ENCODE results near the gene RAB30. TPM values are rescaled to one million over a fixed set of nuclear protein-coding genes. Genes with fewer than 3 reads are reported as not detected.

Gene RAB30
- total and polyA plus RNA-seq, 2 donors = 4.5 to 7.5 TPM

DNA sequence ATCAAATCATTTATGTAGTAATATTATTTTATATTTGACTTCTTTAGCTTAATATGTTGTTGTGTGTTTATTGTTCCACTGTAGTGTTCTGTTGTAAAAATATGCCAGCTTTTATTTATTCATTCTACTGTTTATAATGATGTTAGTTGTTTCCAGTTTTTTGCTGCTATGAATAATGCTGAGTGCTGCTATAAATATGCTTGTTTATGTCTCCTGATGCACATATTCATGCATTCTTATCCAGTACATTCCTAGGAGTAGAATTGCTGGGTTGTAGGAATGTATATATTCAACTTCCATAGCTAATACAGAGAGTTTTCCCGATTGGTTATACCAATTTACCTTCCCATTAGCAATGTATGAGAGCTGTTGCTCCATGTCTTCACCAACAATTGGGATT is 33.5 kb upstream of the RAB30 start:
- no peaks in the 10 kb centered on the region for H3K36me3 ChIP-seq (ENCODE audit: control insufficient read depth in 2 of 2, insufficient read depth in 2 of 2, low read length in 1 of 2)
- no peaks in the 10 kb centered on the region for H3K4me1 ChIP-seq (ENCODE audit: control insufficient read depth in 2 of 2, insufficient read depth in 2 of 2, low read length in 2 of 2)
- H3K4me3 ChIP-seq (ENCODE audit: low read length in 2 of 2) = no peak overlapping the region
- H3K9me3 ChIP-seq (ENCODE audit: control insufficient read depth in 2 of 2, insufficient read depth in 1 of 2, low read length in 1 of 2) = no peaks in the 10 kb centered on the region
- no peak overlapping the region for H3K27ac ChIP-seq (ENCODE audit: low read depth in 1 of 2, low read length in 1 of 2)
- DNase-seq (ENCODE audit: low read depth in 6 of 9, low spot score in 9 of 9) = no peak
- WGBS = 97% methylated on average over 1 of the region's 1 CpG
- no peaks in the 10 kb centered on the region for H3K27me3 ChIP-seq (ENCODE audit: control insufficient read depth in 2 of 2, insufficient read depth in 1 of 2, low read length in 1 of 2)

DNA sequence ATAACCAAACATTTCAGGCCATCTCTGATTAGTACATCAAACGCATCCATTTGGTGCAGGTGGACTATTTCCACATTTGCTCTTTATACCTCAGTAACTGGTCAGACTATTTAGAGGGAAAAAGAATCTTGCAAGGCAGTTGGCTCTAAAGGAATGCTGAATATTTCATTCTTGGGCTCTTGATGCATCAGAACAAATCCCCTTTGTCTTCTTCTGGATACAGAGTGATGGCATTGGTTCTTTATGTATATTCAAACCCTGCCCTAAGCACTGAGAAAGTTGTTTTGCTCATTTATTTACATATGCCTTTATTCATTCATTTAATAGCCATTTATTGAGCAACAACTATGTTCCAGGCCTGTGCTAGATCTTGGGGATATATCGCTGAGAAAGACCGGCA is 31.1 kb upstream of the RAB30 start:
- DNase-seq (ENCODE audit: low read depth in 6 of 9, low spot score in 9 of 9) = no peak
- no peaks in the 10 kb centered on the region for H3K9me3 ChIP-seq (ENCODE audit: control insufficient read depth in 2 of 2, insufficient read depth in 1 of 2, low read length in 1 of 2)
- H3K4me1 ChIP-seq (ENCODE audit: control insufficient read depth in 2 of 2, insufficient read depth in 2 of 2, low read length in 2 of 2) = no peaks in the 10 kb centered on the region
- WGBS = 98% methylated on average over 3 of the region's 3 CpGs
- H3K36me3 ChIP-seq (ENCODE audit: control insufficient read depth in 2 of 2, insufficient read depth in 2 of 2, low read length in 1 of 2) = no peaks in the 10 kb centered on the region
- no peak overlapping the region for H3K27ac ChIP-seq (ENCODE audit: low read depth in 1 of 2, low read length in 1 of 2)
- no peak overlapping the region for H3K4me3 ChIP-seq (ENCODE audit: low read length in 2 of 2)
- no peaks in the 10 kb centered on the region for H3K27me3 ChIP-seq (ENCODE audit: control insufficient read depth in 2 of 2, insufficient read depth in 1 of 2, low read length in 1 of 2)

DNA sequence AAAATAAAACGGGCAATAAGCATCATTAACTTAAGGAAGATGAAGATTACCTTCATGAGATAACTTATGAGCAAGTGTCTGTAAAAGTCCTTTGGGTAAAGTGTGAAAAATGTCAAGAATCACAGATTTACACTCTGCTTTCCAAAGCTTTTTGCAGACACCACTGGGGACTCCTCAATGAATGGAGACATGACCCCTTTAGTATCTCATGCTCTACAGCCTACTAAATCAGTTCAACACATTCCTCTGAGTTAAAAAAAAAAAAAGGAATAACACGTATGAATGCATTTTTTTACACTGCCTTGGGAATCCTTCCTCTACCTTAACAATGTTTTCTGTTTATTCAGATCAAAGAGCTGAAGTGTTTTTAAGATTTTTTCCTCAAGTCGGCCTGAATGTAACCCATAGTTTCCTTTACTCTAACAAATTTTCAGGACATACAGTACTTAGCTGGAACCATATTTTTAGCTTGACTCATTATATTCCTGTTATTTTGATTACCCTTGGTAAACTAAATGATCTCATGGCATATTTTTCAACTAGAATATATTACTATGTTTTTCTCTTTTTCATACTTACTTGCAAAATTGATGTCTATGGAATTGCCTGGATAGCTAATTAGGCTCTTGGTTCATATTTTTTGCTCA is 25.9 kb upstream of the RAB30 start:
- no peaks in the 10 kb centered on the region for H3K4me1 ChIP-seq (ENCODE audit: control insufficient read depth in 2 of 2, insufficient read depth in 2 of 2, low read length in 2 of 2)
- no peak overlapping the region for H3K4me3 ChIP-seq (ENCODE audit: low read length in 2 of 2)
- 96% methylated on average over 3 of the region's 3 CpGs for WGBS
- no peaks in the 10 kb centered on the region for H3K36me3 ChIP-seq (ENCODE audit: control insufficient read depth in 2 of 2, insufficient read depth in 2 of 2, low read length in 1 of 2)
- DNase-seq (ENCODE audit: low read depth in 6 of 9, low spot score in 9 of 9) = no peak
- no peak overlapping the region for H3K27ac ChIP-seq (ENCODE audit: low read depth in 1 of 2, low read length in 1 of 2)
- no peaks in the 10 kb centered on the region for H3K9me3 ChIP-seq (ENCODE audit: control insufficient read depth in 2 of 2, insufficient read depth in 1 of 2, low read length in 1 of 2)
- no peaks in the 10 kb centered on the region for H3K27me3 ChIP-seq (ENCODE audit: control insufficient read depth in 2 of 2, insufficient read depth in 1 of 2, low read length in 1 of 2)

DNA sequence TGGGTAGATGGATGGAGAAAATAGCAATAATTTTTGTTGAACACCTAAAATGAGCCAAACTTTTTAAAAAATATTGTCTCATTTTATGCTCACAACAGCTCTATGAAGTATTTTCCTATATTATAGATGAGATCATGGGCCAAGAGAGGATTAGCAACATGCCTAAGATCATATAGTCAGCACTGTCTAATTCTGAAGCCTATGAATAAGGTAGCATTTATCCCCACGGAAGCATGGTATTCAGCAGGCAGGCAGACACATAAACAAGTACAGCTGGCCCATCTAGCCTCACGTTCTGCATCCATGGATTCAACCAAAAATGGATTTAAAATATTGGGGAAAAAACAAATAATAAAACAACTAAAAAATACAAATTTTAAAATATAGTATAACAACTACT is 21.9 kb upstream of the RAB30 start:
- H3K4me1 ChIP-seq (ENCODE audit: control insufficient read depth in 2 of 2, insufficient read depth in 2 of 2, low read length in 2 of 2) = no peaks in the 10 kb centered on the region
- DNase-seq (ENCODE audit: low read depth in 6 of 9, low spot score in 9 of 9) = no peak
- no peaks in the 10 kb centered on the region for H3K9me3 ChIP-seq (ENCODE audit: control insufficient read depth in 2 of 2, insufficient read depth in 1 of 2, low read length in 1 of 2)
- no peaks in the 10 kb centered on the region for H3K27me3 ChIP-seq (ENCODE audit: control insufficient read depth in 2 of 2, insufficient read depth in 1 of 2, low read length in 1 of 2)
- no peak overlapping the region for H3K4me3 ChIP-seq (ENCODE audit: low read length in 2 of 2)
- no peaks in the 10 kb centered on the region for H3K36me3 ChIP-seq (ENCODE audit: control insufficient read depth in 2 of 2, insufficient read depth in 2 of 2, low read length in 1 of 2)
- H3K27ac ChIP-seq (ENCODE audit: low read depth in 1 of 2, low read length in 1 of 2) = no peak overlapping the region
- WGBS = 95% methylated on average over 2 of the region's 2 CpGs

DNA sequence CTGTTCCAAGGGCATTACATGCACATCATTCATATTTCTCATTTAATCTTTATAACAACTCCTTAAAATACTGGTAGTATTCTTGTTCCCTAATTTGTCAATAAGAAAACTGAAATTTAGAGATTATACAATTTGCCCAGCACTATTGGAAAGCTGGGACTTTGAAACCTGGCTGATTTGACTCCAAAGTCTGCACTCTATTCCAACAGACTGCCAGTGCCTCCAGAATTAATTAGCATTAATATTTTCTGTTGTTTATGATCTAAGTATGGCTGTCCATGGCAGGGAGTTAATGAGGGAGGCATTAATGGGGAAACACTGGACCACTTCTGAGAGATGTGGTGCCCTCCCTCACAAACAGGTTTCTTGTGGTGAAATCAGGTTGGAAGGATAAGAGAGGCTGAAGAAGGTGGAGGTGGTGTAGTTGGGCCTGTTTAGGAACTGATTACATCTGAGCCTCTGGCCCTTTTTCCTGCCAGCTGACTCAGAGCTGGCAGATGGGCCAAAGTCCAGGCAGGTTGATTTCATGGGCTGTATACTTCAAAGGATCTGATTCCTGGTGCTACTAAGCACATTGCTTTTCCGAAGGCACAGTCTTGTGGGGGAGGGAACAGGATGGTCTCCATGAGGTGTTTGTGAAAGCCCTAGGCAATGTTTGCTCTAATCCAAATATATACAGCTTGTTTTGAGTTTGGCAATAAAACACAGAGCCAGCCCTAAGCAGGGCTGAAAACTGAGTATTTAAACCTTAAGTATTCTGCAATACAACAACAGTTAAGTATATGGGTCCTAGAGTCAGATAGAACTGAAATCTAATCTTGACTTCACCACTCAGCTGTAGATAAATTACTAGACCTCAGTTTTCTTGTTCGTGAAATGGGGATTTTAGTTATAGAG is 21.0 kb upstream of the RAB30 start:
- Histone ChIP-seq H3K27ac (ENCODE audit: low read depth in 1 of 2, low read length in 1 of 2) (no peak overlapping the region), H3K4me1 (ENCODE audit: control insufficient read depth in 2 of 2, insufficient read depth in 2 of 2, low read length in 2 of 2) (no peaks in the 10 kb centered on the region), H3K4me3 (ENCODE audit: low read length in 2 of 2) (no peak overlapping the region), H3K36me3 (ENCODE audit: control insufficient read depth in 2 of 2, insufficient read depth in 2 of 2, low read length in 1 of 2) (no peaks in the 10 kb centered on the region), H3K27me3 (ENCODE audit: control insufficient read depth in 2 of 2, insufficient read depth in 1 of 2, low read length in 1 of 2) (no peaks in the 10 kb centered on the region), H3K9me3 (ENCODE audit: control insufficient read depth in 2 of 2, insufficient read depth in 1 of 2, low read length in 1 of 2) (no peaks in the 10 kb centered on the region)
- no peak for DNase-seq (ENCODE audit: low read depth in 6 of 9, low spot score in 9 of 9)
- 97% methylated on average over 2 of the region's 2 CpGs for WGBS

DNA sequence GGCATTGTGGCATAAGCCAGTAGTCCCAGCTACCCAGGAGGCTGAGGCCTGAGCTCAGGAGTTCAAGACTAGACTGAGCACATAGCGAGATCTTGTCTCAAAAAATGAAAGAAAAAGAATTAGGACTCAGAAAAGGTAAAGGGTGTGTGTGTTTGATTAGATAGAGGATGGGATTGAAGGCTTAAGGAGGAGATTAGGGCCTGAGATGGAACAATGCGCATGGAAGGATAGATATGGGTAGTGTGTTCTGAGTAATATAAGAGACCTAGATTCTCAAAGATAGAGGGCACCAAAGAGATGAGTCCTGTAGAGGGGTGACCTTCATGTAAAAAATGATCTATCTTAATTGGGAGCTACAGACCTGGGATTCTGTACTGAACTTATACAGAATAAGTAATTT is 17.3 kb upstream of the RAB30 start:
- H3K27me3 ChIP-seq (ENCODE audit: control insufficient read depth in 2 of 2, insufficient read depth in 1 of 2, low read length in 1 of 2) = no peaks in the 10 kb centered on the region
- H3K4me3 ChIP-seq (ENCODE audit: low read length in 2 of 2) = no peak overlapping the region
- H3K27ac ChIP-seq (ENCODE audit: low read depth in 1 of 2, low read length in 1 of 2) = no peak overlapping the region
- 97% methylated on average over 2 of the region's 2 CpGs for WGBS
- H3K9me3 ChIP-seq (ENCODE audit: control insufficient read depth in 2 of 2, insufficient read depth in 1 of 2, low read length in 1 of 2) = no peaks in the 10 kb centered on the region
- DNase-seq (ENCODE audit: low read depth in 6 of 9, low spot score in 9 of 9) = no peak
- H3K36me3 ChIP-seq (ENCODE audit: control insufficient read depth in 2 of 2, insufficient read depth in 2 of 2, low read length in 1 of 2) = no peaks in the 10 kb centered on the region
- no peaks in the 10 kb centered on the region for H3K4me1 ChIP-seq (ENCODE audit: control insufficient read depth in 2 of 2, insufficient read depth in 2 of 2, low read length in 2 of 2)

DNA sequence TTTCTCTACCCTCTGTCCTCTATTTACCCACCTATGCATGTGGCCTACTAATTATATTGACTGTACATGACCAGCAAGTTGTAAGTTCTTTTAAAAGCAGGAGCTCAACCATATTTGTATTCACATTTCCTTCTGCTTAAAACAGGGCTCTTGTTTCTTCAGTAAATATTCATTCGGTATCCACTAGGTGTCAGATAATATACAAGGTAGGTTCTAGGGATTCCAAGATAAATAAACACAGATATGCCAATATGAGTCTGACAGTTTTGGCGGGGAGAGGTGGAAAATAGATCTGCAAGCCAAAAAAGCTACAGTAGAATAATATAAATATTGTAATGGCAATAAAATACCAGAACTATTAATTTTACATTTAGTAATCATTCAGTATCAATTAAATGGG is 15.3 kb upstream of the RAB30 start:
- DNase-seq (ENCODE audit: low read depth in 6 of 9, low spot score in 9 of 9) = no peak
- no peak overlapping the region for H3K27ac ChIP-seq (ENCODE audit: low read depth in 1 of 2, low read length in 1 of 2)
- H3K27me3 ChIP-seq (ENCODE audit: control insufficient read depth in 2 of 2, insufficient read depth in 1 of 2, low read length in 1 of 2) = no peaks in the 10 kb centered on the region
- H3K36me3 ChIP-seq (ENCODE audit: control insufficient read depth in 2 of 2, insufficient read depth in 2 of 2, low read length in 1 of 2) = no peaks in the 10 kb centered on the region
- no peaks in the 10 kb centered on the region for H3K4me1 ChIP-seq (ENCODE audit: control insufficient read depth in 2 of 2, insufficient read depth in 2 of 2, low read length in 2 of 2)
- whole genome bisulfite sequencing = 49% methylated on average over 2 of the region's 2 CpGs
- H3K9me3 ChIP-seq (ENCODE audit: control insufficient read depth in 2 of 2, insufficient read depth in 1 of 2, low read length in 1 of 2) = no peaks in the 10 kb centered on the region
- H3K4me3 ChIP-seq (ENCODE audit: low read length in 2 of 2) = no peak overlapping the region

DNA sequence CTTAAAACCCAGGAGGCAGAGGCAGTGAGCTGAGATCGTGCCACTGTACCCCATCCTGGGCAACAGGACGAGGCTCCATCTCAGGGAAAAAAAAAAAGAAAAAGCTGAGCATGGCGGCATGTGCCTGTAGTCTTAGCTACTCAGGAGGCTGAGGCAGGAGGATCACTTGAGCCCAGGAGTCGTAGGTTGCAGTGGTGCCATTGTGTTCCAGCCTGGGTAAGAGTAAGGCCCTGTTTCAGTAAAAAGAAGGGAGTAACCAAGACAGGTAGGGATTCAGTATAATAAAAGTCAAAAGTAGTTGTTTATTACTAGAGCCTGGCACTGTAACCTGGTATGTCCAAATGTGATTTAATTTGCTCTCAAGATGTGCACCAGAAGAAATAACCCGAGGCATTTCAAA is 8.1 kb upstream of the RAB30 start:
- Histone ChIP-seq H3K27me3 (ENCODE audit: control insufficient read depth in 2 of 2, insufficient read depth in 1 of 2, low read length in 1 of 2) (no peaks in the 10 kb centered on the region), H3K9me3 (ENCODE audit: control insufficient read depth in 2 of 2, insufficient read depth in 1 of 2, low read length in 1 of 2) (no peaks in the 10 kb centered on the region), H3K27ac (ENCODE audit: low read depth in 1 of 2, low read length in 1 of 2) (no peak overlapping the region), H3K4me3 (ENCODE audit: low read length in 2 of 2) (no peak overlapping the region), H3K4me1 (ENCODE audit: control insufficient read depth in 2 of 2, insufficient read depth in 2 of 2, low read length in 2 of 2) (no peaks in the 10 kb centered on the region), H3K36me3 (ENCODE audit: control insufficient read depth in 2 of 2, insufficient read depth in 2 of 2, low read length in 1 of 2) (peaks cover 0 to 11% of the 10 kb centered on the region in 2 donors)
- no peak for DNase-seq (ENCODE audit: low read depth in 6 of 9, low spot score in 9 of 9)
- whole genome bisulfite sequencing = 97% methylated on average over 5 of the region's 5 CpGs

DNA sequence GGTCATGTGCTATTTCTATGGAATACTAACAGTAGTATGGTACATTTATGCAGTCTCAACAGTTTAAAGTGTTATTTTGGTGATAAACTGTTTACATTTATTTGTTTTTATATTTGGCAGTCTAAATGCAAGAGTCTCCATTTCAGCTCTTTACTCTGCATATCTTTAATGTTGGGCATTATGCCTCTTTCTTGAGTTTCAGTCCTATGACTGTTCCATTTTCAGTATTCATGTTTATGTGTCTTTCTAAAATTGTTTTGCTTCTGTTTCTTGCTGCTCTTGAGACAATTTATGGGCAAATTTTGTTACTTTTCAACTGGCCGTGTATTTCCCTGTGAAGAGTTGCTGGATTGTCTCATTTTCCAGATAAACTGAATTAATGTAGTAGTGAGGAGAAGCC is 6.6 kb upstream of the RAB30 start:
- Histone ChIP-seq H3K4me3 (ENCODE audit: low read length in 2 of 2) (no peak overlapping the region), H3K27me3 (ENCODE audit: control insufficient read depth in 2 of 2, insufficient read depth in 1 of 2, low read length in 1 of 2) (no peaks in the 10 kb centered on the region), H3K27ac (ENCODE audit: low read depth in 1 of 2, low read length in 1 of 2) (no peak overlapping the region), H3K4me1 (ENCODE audit: control insufficient read depth in 2 of 2, insufficient read depth in 2 of 2, low read length in 2 of 2) (no peaks in the 10 kb centered on the region), H3K36me3 (ENCODE audit: control insufficient read depth in 2 of 2, insufficient read depth in 2 of 2, low read length in 1 of 2) (peaks cover 0 to 20% of the 10 kb centered on the region in 2 donors), H3K9me3 (ENCODE audit: control insufficient read depth in 2 of 2, insufficient read depth in 1 of 2, low read length in 1 of 2) (no peaks in the 10 kb centered on the region)
- 99% methylated on average over 1 of the region's 1 CpG for WGBS
- no peak for DNase-seq (ENCODE audit: low read depth in 6 of 9, low spot score in 9 of 9)

Measured in thymus (tissue), 11 donors.